Immature natural killer cell (primary cell): Measurements from ENCODE around the gene BCLAF1. TPM values are rescaled to one million over a fixed set of nuclear protein-coding genes. Genes with fewer than 3 reads are reported as not detected.
A peak's percentile ranks its signal among the peaks of the same experiment; 100 is the strongest.

Experiments
- DNase-seq, 3 donors: peaks; one replicate each; pipeline ENCODE4 v3.0.0; 2022; ENCODE audit warnings: mixed read lengths in 1 of 3
- H3K27ac Mint-ChIP-seq, 6 donors: one replicate each; pipeline ENCODE4 v1.8.0; 2020; ENCODE audit warnings: mixed read lengths in 6 of 6, mild to moderate bottlenecking in 5 of 6, inconsistent platforms in 4 of 6, moderate library complexity in 3 of 6
- H3K27me3 Mint-ChIP-seq, 3 donors: one replicate each; pipeline ENCODE4 v1.8.0; 2020 to 2021; ENCODE audit warnings: low read depth in 3 of 3, mild to moderate bottlenecking in 3 of 3, mixed read lengths in 3 of 3, moderate library complexity in 3 of 3, inconsistent platforms in 1 of 3
- H3K36me3 Mint-ChIP-seq, 3 donors: one replicate each; pipeline ENCODE4 v1.8.0; 2020; ENCODE audit warnings: mixed read lengths in 3 of 3, inconsistent platforms in 2 of 3, mild to moderate bottlenecking in 2 of 3
- H3K4me1 Mint-ChIP-seq, 2 donors: one replicate each; pipeline ENCODE4 v1.8.0; 2020; ENCODE audit warnings: inconsistent platforms in 2 of 2, mild to moderate bottlenecking in 2 of 2, mixed read lengths in 2 of 2, moderate library complexity in 1 of 2
- H3K4me3 Mint-ChIP-seq, 5 donors: one replicate each; pipeline ENCODE4 v1.8.0; 2020; ENCODE audit warnings: mild to moderate bottlenecking in 5 of 5, mixed read lengths in 5 of 5, inconsistent platforms in 3 of 5, moderate library complexity in 3 of 5
- H3K9me3 Mint-ChIP-seq, 6 donors: one replicate each; pipeline ENCODE4 v1.8.0; 2020; ENCODE audit warnings: mild to moderate bottlenecking in 6 of 6, mixed read lengths in 6 of 6, inconsistent platforms in 4 of 6, moderate library complexity in 3 of 6
- polyA plus RNA-seq, 3 donors: library from polyadenylated mRNA; unstranded; fragments of 300-500 nt; fragmentation: Illumina TruSeq; gene quantifications; one replicate each; pipeline ENCODE4 v1.2.3, GENCODE V29; 2021

Gene BCLAF1, protein sequence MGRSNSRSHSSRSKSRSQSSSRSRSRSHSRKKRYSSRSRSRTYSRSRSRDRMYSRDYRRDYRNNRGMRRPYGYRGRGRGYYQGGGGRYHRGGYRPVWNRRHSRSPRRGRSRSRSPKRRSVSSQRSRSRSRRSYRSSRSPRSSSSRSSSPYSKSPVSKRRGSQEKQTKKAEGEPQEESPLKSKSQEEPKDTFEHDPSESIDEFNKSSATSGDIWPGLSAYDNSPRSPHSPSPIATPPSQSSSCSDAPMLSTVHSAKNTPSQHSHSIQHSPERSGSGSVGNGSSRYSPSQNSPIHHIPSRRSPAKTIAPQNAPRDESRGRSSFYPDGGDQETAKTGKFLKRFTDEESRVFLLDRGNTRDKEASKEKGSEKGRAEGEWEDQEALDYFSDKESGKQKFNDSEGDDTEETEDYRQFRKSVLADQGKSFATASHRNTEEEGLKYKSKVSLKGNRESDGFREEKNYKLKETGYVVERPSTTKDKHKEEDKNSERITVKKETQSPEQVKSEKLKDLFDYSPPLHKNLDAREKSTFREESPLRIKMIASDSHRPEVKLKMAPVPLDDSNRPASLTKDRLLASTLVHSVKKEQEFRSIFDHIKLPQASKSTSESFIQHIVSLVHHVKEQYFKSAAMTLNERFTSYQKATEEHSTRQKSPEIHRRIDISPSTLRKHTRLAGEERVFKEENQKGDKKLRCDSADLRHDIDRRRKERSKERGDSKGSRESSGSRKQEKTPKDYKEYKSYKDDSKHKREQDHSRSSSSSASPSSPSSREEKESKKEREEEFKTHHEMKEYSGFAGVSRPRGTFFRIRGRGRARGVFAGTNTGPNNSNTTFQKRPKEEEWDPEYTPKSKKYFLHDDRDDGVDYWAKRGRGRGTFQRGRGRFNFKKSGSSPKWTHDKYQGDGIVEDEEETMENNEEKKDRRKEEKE
- polyA plus RNA-seq, result 100 to 1,000 TPM in 1 of 3 donors, 10 to 100 TPM in 2; 69.9 to 113 (median 81.5) TPM

DNA sequence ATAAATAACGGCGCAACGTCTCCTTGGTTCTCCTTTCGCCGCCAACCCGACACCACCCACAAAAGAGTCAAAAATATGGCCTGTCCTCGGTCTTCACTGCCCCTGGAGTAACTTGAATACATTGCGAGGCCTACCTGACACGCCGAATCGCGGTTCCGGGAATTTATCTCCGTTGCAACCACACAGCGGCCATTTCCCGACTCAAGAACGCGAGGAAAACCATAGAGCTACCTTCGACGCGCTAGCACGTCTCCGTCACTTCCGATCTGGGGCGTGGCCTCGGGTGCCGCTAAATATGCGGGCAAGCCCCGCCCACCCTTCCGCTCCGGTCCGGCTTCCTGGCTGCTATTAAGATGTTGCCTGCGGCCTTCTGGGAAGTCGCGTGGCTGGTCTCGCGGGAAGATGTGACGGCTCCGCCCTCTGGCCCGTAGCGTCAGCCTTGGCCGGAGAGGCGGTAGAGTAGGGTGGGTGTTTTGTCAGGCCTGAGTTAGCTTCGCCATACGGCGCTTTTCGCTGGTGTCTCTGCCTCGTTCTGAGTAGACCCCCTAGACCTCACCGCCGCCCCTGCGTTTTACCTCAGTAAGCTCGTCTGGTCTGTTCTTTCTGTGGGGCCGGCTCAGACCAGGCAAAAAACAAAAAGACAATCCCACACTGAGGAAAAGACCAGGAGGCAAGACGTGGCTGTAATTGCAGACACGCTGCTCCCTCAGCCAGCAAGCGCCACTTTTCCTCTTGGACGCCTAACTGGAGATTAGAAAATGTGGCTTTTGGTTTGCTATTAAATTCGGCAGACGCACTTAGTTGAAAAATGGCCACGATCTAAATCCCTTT lies at the start of gene BCLAF1:
TSS of gene BCLAF1 (minus strand) at position 268 of the 831 bp plus-strand sequence. CDS start 9,980 bp downstream, outside the sequence.
- H3K9me3 Mint-ChIP-seq, result no peaks in the 10 kb centered on the region
- H3K36me3 Mint-ChIP-seq, result no peaks in the 10 kb centered on the region
- peaks cover 58 to 65% of the 10 kb centered on the region in 2 donors for H3K4me1 Mint-ChIP-seq
- peaks cover 24 to 26% (median 25%) of the 10 kb centered on the region in 3 donors for H3K27me3 Mint-ChIP-seq
- peak; percentile 100 for DNase-seq
- peak within 1 kb of the TSS; percentile 100 for H3K27ac Mint-ChIP-seq
- H3K4me3 Mint-ChIP-seq, result peak within 1 kb of the TSS; percentile 97 to 100 (median 97)

DNA sequence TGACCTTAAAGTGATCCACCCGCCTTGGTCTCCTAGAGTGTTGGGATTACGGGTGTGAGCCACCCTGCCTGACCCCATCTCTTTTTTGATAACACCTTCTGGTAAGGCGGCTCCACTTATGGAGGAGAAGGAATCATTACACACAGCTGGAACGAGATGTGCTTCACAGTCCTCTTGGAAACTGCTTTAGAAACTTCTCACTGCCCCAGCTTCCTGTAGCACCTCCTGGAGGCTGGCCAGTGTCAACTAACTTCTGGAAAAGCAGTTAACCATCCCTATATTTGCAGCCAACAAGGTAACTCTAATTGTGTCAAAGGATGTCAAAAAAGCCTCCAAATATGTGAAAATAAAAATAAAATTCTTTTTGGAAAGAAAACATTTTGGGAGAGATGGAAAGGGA lies 48.8 kb upstream of the BCLAF1 start:
- H3K9me3 Mint-ChIP-seq, result no peaks in the 10 kb centered on the region
- no peak overlapping the region for H3K4me3 Mint-ChIP-seq
- no peak for DNase-seq
- H3K36me3 Mint-ChIP-seq, result no peaks in the 10 kb centered on the region
- peaks cover 0 to 4% (median 2%) of the 10 kb centered on the region in 3 donors for H3K27me3 Mint-ChIP-seq
- no peak overlapping the region for H3K27ac Mint-ChIP-seq
- H3K4me1 Mint-ChIP-seq, result no peaks in the 10 kb centered on the region

DNA sequence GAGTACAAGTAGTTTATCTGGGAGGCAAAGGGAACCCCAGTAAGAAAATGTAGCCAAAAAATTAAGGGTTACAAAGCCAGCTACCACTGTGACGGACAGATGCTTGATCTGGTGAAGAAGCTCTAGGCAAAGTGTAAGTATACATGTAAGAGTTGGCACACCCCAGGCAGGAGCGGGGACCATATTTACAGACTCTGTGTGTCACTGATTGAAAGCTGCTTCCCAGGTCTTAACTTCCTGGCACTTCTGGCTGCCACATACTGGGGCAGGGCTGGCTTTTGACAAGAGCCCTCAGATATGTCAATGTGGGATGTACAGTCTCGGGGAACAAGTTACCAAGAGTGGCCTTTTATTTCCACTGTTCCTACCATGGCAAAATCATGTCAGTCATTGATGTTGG lies 48.0 kb upstream of the BCLAF1 start:
- H3K27me3 Mint-ChIP-seq, result peaks cover 0 to 4% (median 2%) of the 10 kb centered on the region in 3 donors
- no peak overlapping the region for H3K27ac Mint-ChIP-seq
- no peak for DNase-seq
- H3K4me1 Mint-ChIP-seq, result no peaks in the 10 kb centered on the region
- no peak overlapping the region for H3K4me3 Mint-ChIP-seq
- no peaks in the 10 kb centered on the region for H3K36me3 Mint-ChIP-seq
- no peaks in the 10 kb centered on the region for H3K9me3 Mint-ChIP-seq

DNA sequence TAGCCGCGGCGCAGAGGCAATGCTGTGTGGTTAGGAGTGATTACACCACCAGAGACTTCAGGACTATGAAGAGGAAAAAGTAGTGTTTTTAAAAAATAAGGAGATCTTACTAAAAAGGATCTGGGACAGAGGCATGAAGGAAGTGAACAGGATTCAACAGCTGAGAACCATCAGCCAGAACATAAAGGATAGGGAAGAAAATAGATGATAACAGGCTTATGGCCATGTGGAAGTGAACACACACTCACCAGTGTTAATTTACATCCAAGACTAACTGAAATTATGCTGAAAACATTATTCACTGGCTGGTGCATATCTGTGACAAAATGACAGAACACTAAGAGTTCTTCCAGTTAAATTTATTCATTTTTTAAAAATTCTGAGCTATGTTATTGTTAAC lies 47.5 kb upstream of the BCLAF1 start:
- H3K9me3 Mint-ChIP-seq, result no peaks in the 10 kb centered on the region
- H3K4me1 Mint-ChIP-seq, result no peaks in the 10 kb centered on the region
- no peaks in the 10 kb centered on the region for H3K36me3 Mint-ChIP-seq
- peaks cover 0 to 4% (median 2%) of the 10 kb centered on the region in 3 donors for H3K27me3 Mint-ChIP-seq
- no peak for DNase-seq
- no peak overlapping the region for H3K27ac Mint-ChIP-seq
- no peak overlapping the region for H3K4me3 Mint-ChIP-seq

DNA sequence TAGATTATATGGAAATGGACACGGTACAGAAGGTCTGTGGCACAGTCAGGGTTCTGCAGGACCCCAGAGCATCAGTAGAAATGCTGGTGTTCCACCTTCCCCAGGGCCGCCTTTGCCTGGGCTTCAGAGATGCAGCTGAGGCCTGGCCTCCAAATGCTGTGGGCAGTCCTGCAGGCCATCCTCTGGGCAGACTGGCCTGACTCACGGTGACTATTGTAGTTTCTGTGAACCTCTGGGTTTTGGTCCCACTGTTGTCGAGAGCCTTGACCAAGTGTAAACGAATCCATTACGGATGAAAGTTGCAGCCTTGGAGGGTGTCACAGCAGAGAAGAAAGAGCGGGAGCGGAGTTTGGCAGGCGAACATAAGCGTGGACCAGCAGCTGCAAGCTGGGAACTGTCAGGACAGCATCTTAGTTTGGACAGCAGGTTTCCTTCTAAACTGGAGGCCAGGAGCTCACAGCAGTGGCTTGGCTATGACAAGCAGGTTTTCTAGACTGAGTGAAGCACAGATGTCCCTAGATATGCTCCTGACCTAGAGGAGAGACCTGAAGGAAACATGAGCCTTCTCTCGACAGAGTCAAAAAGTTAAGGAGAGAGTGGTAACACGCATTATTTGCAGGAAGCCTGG lies 46.2 kb upstream of the BCLAF1 start:
- Mint-ChIP-seq H3K4me3 (no peak overlapping the region), H3K9me3 (no peaks in the 10 kb centered on the region), H3K4me1 (no peaks in the 10 kb centered on the region), H3K27me3 (peaks cover 0 to 4% (median 2%) of the 10 kb centered on the region in 3 donors), H3K27ac (no peak overlapping the region), H3K36me3 (no peaks in the 10 kb centered on the region)
- no peak for DNase-seq

DNA sequence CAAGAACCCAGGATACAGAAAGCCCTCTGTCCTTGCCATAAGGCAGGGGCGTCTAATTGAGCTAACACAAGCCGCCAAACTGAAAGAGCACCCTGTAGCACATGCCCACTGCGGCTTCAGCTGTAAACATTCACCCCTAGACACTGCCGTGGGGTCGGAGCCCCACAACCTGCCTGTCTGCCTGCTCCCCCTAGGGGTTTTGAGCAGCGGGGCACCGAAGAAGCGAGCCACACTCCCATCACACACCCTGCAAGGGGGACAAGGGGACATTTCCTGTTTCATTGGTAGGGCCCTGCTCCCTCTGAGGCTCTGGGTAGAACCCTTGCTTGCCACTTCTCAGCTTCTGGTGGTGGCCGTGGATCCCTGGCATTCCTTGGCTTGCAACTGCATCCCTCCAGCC lies 45.2 kb upstream of the BCLAF1 start:
- no peaks in the 10 kb centered on the region for H3K4me1 Mint-ChIP-seq
- no peak for DNase-seq
- peaks cover 0 to 4% (median 2%) of the 10 kb centered on the region in 3 donors for H3K27me3 Mint-ChIP-seq
- no peaks in the 10 kb centered on the region for H3K9me3 Mint-ChIP-seq
- H3K4me3 Mint-ChIP-seq, result no peak overlapping the region
- H3K27ac Mint-ChIP-seq, result no peak overlapping the region
- H3K36me3 Mint-ChIP-seq, result no peaks in the 10 kb centered on the region

DNA sequence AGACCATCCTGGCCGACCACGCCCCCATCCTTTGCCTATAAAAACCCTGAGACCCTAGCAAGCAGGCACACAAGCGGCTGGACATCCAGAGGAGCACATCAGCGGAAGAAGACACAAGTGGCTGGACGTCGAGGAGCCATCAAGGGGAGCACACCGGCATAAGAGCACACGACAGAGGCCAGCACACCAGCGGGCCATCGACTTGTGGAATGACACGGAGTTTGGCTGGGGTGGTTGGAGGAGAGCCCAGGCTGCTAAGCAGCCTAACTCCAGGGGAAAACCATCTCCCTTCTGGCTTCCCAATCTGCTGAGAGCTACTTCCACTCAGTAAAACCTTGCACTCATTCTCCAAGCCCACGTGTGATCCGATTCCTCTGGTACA lies 44.8 kb upstream of the BCLAF1 start:
- Mint-ChIP-seq H3K9me3 (no peaks in the 10 kb centered on the region), H3K27me3 (peaks cover 0 to 4% (median 2%) of the 10 kb centered on the region in 3 donors), H3K4me1 (no peaks in the 10 kb centered on the region), H3K36me3 (no peaks in the 10 kb centered on the region), H3K4me3 (no peak overlapping the region), H3K27ac (no peak overlapping the region)
- DNase-seq, result no peak

DNA sequence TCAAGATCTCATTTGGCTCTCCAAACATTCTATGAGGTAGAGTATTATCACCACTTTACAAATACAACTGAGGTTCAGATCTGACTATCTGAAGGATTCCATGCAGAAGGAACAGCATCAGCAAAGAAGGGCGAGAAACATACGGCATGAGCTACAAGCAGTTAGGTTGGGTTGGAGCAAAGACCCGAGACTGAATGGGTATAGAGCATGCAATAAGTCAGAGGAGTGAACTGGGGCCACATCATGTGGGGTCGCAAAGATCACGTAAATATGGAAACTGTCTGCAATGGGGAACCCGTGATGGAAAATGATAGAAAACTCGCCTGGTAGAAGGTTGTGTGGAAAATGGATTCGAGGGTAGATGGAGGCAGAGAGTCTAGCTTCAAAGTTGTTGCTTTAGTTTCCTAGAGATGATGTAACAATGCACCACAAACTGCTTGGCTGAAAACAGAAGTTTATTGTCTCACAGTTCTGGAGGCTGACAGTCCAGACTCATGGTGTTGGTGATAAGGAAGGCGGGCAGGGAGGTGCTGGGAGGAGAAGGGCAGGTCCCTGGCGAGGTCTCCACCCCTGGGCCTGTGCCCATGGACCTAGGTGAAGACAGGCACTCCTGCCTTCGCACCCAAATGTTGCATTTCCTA lies 44.3 kb upstream of the BCLAF1 start:
- no peak overlapping the region for H3K4me3 Mint-ChIP-seq
- no peaks in the 10 kb centered on the region for H3K4me1 Mint-ChIP-seq
- DNase-seq, result no peak
- H3K27me3 Mint-ChIP-seq, result peaks cover 0 to 4% (median 2%) of the 10 kb centered on the region in 3 donors
- H3K36me3 Mint-ChIP-seq, result no peaks in the 10 kb centered on the region
- no peaks in the 10 kb centered on the region for H3K9me3 Mint-ChIP-seq
- H3K27ac Mint-ChIP-seq, result no peak overlapping the region

DNA sequence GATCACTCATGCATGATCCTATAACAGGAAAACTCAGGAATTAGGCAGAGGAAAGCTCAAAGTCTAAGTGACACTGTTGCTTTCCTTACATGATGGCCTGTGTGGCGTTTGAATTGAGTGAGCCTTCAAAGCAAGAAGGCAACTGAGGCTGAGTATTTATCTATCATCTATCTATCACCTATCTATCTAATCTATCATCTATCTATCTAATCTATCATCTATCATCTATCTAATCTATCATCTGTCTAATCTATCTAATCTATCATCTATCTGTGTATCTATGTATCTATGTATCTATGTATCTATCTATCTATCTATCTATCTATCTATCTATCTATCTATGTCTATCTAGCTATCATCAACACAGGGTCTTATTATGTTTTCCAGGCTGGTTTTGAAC lies 41.8 kb upstream of the BCLAF1 start:
- no peak for DNase-seq
- no peaks in the 10 kb centered on the region for H3K9me3 Mint-ChIP-seq
- no peak overlapping the region for H3K27ac Mint-ChIP-seq
- H3K4me1 Mint-ChIP-seq, result no peaks in the 10 kb centered on the region
- H3K36me3 Mint-ChIP-seq, result no peaks in the 10 kb centered on the region
- H3K4me3 Mint-ChIP-seq, result no peak overlapping the region
- peaks cover 0 to 4% (median 2%) of the 10 kb centered on the region in 3 donors for H3K27me3 Mint-ChIP-seq

DNA sequence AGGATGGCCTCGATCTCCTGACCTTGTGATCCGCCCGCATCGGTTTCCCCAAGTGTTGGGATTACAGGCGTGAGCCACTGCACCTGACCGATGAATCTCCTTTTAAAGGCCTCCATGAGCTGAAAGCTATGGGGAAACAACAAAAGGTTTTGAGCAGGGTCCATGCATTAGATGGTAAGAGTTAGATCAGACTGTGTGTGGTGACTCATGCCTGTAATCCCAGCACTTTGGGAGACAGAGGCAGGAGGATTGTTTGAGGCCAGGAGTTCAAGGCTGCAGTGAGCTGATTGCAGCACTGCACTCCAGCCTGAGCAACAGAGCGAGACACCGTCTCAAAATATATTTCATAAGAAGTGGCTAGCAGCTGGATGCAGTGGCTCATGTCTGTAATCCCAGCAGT lies 41.0 kb upstream of the BCLAF1 start:
- Mint-ChIP-seq H3K27ac (no peak overlapping the region), H3K4me3 (no peak overlapping the region), H3K27me3 (peaks cover 0 to 4% (median 2%) of the 10 kb centered on the region in 3 donors), H3K36me3 (no peaks in the 10 kb centered on the region), H3K9me3 (no peaks in the 10 kb centered on the region), H3K4me1 (no peaks in the 10 kb centered on the region)
- DNase-seq, result no peak

DNA sequence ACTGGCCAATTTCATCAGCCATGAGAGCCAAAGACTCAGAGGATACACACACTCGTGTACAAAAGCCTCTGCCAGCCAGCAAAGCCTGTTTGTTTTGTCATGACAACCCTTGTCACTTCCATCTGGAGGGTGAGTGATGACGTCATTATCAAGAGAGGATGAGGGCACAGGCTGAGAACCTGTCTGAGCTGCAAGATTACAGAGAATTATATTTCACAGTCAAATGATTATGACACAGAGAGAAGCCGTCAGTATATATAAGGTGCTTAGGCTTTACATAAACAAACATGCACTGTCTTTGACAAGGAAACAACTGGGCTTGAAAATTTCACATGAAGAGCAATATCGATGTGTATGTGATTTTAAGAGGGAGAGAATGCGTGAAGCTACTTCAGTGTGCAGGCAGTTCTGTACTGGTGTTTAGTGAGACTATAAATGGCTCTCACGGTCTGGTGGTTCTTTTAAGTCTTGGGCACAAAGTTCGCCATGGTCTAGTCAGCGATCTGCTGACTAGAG lies 36.5 kb upstream of the BCLAF1 start:
- Mint-ChIP-seq H3K36me3 (no peaks in the 10 kb centered on the region), H3K27me3 (no peaks in the 10 kb centered on the region), H3K9me3 (no peaks in the 10 kb centered on the region), H3K4me3 (no peak overlapping the region), H3K4me1 (no peaks in the 10 kb centered on the region), H3K27ac (no peak overlapping the region)
- DNase-seq, result peak in 1 of 3 donors; percentile 3

DNA sequence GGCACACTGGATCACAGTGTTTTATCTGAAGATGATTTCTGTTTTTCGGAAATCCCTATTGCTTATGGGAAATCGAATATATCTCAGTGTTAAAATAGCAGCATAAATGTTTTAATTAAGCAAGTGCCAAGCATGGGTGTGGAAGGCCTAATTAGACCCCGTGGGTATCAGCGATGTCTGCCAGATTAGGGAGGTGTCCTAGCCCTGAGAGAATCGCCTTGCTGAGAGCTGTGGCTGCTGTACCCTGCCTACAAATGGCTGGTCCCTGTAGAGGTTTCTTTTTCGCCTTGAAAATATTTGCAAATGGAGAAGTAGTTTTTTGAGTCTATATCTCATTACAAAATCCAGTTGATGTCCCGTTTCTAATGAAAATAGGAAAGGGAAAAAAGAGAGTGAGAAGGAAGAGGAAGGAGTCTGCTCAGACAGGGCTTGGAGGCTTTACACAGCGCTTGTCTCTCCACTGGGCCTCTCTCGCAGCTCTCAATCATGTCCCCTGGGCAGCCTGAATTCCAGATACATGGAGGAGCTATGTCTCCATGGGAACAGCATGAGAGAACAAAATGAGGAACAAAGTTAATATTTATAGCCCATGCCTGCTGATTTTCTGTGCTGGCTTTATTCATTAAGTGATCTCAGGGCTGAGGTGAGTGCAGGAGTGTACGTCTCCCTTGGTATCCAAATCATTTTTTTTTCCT lies 35.2 kb upstream of the BCLAF1 start:
- H3K27ac Mint-ChIP-seq, result no peak overlapping the region
- H3K36me3 Mint-ChIP-seq, result no peaks in the 10 kb centered on the region
- no peaks in the 10 kb centered on the region for H3K9me3 Mint-ChIP-seq
- DNase-seq, result no peak
- peaks cover 0 to 2% (median 0%) of the 10 kb centered on the region in 3 donors for H3K27me3 Mint-ChIP-seq
- H3K4me3 Mint-ChIP-seq, result no peak overlapping the region
- no peaks in the 10 kb centered on the region for H3K4me1 Mint-ChIP-seq
